IPS-NIHi7 (cell line): Measurements from ENCODE around the gene PTBP1.
"Not testable (repeated sequence)": the region's sequence is repeated elsewhere in the genome, so short reads cannot be mapped to it uniquely, and the experiment has no call there.

Source experiments
- DNase-seq: peaks from one replicate; pipeline ENCODE4 v3.0.0; 2012; ENCODE audit warnings: mixed read lengths; ENCODE audit errors: extremely low spot score

PTBP1 gene

GRCh38 chr19:827710-828321, 30.6 kb downstream of the PTBP1 start, which contains the start of gene AZU1:
TSS of gene AZU1 (plus strand) at chr19:827837. CDS start at chr19:827847, 10 bp downstream.
- DNase-seq = no peak

- no peak for DNase-seq
Measured at GRCh38 chr19:829129-829758, 32.0 kb downstream of the PTBP1 start.

- no peak for DNase-seq
Measured at GRCh38 chr19:831407-832369, 34.4 kb downstream of the PTBP1 start.

- no peak for DNase-seq
Measured at GRCh38 chr19:834216-834615, 37.0 kb downstream of the PTBP1 start.

- no peak for DNase-seq
Measured at GRCh38 chr19:835210-835810, 38.1 kb downstream of the PTBP1 start.

GRCh38 chr19:840519-841206, 43.4 kb downstream of the PTBP1 start, which contains the start of gene PRTN3:
TSS of gene PRTN3 (plus strand) at chr19:840999. CDS start at chr19:841009, 10 bp downstream.
- no peak for DNase-seq

GRCh38 chr19:842802-843179, 45.5 kb downstream of the PTBP1 start:
- not testable (repeated sequence) for DNase-seq

GRCh38 chr19:843180-843835, 46.1 kb downstream of the PTBP1 start:
- peak; percentile 56 for DNase-seq

- DNase-seq = no peak
Measured at GRCh38 chr19:843836-844545, 46.7 kb downstream of the PTBP1 start.

- no peak for DNase-seq
Measured at GRCh38 chr19:844546-844971, 47.3 kb downstream of the PTBP1 start.

GRCh38 chr19:845707-846521, 48.7 kb downstream of the PTBP1 start:
- DNase-seq = no peak

GRCh38 chr19:848386-848921, 51.2 kb downstream of the PTBP1 start:
- no peak for DNase-seq

GRCh38 chr19:849195-849594, 51.9 kb downstream of the PTBP1 start:
- DNase-seq = not testable (repeated sequence)

- peak; percentile 49 for DNase-seq
Measured at GRCh38 chr19:850221-850978, 53.1 kb downstream of the PTBP1 start.

GRCh38 chr19:850979-851335, 53.7 kb downstream of the PTBP1 start:
- no peak for DNase-seq

- DNase-seq = no peak
Measured at GRCh38 chr19:852136-853013, 55.1 kb downstream of the PTBP1 start, which contains the start of gene ELANE. TSS of gene ELANE (plus strand) at chr19:852303. CDS start at chr19:852329, 26 bp downstream.

- DNase-seq = no peak
Measured at GRCh38 chr19:853014-853585, 55.8 kb downstream of the PTBP1 start.
